ENCODE data around the gene METTL27. TPM values are rescaled to one million over a fixed set of nuclear protein-coding genes. Genes with fewer than 3 reads are reported as not detected.
"Not testable (repeated sequence)": the region's sequence is repeated elsewhere in the genome, so short reads cannot be mapped to it uniquely, and the experiment has no call there.

The METTL27 gene
- total RNA-seq, 1 donor from 2014 or later = 0.27 TPM

GRCh38 chr7:73827567-73828106 is 14.7 kb downstream of the METTL27 start:
- peak; percentile 51 for ATAC-seq
- DNase-seq = no peak
- intact Hi-C loops (cut with micrococcal nuclease) = no loop called here

- no peak for ATAC-seq
- intact Hi-C loops (cut with micrococcal nuclease) = no loop called here
- peak; percentile 20 for DNase-seq
These were observed 17.3 kb downstream of the METTL27 start for GRCh38 chr7:73824986-73825385.

GRCh38 chr7:73823873-73824592 is 18.3 kb downstream of the METTL27 start:
- no peak for ATAC-seq
- DNase-seq = peak; percentile 3
- intact Hi-C loops (cut with micrococcal nuclease) = no loop called here

GRCh38 chr7:73823257-73823656 is 19.1 kb downstream of the METTL27 start:
- DNase-seq (no peak), ATAC-seq (no peak)
- intact Hi-C loops (cut with micrococcal nuclease) = no loop called here

GRCh38 chr7:73822319-73823173 is 19.8 kb downstream of the METTL27 start:
- ATAC-seq (peak; percentile 14), DNase-seq (no peak)
- intact Hi-C loops (cut with micrococcal nuclease) = no loop called here

GRCh38 chr7:73821597-73822285 is 20.6 kb downstream of the METTL27 start:
- intact Hi-C loops (cut with micrococcal nuclease); ATAC-seq: not testable (repeated sequence)
- DNase-seq = peak; percentile 10

GRCh38 chr7:73820013-73820412 is 22.3 kb downstream of the METTL27 start:
- DNase-seq (no peak), ATAC-seq (no peak)
- intact Hi-C loops (cut with micrococcal nuclease) = no loop called here

GRCh38 chr7:73817121-73817520 is 25.2 kb downstream of the METTL27 start:
- intact Hi-C loops (cut with micrococcal nuclease) = loop anchor here (10.0 kb wide), 1 partner anchor 1962 kb away; no protein-coding TSS in a partner anchor
- DNase-seq = no peak
- no peak for ATAC-seq

- ATAC-seq (no peak), DNase-seq (peak; percentile 11)
- intact Hi-C loops (cut with micrococcal nuclease) = loop anchor here (10.0 kb wide), 1 partner anchor 1961 kb away; no protein-coding TSS in a partner anchor
These were observed 26.9 kb downstream of the METTL27 start for GRCh38 chr7:73815436-73815835.

- no peak for DNase-seq
- intact Hi-C loops (cut with micrococcal nuclease) = loop anchor here (10.0 kb wide), 1 partner anchor 1958 kb away; no protein-coding TSS in a partner anchor
- ATAC-seq = no peak
These were observed 29.3 kb downstream of the METTL27 start for GRCh38 chr7:73812996-73813395.

- intact Hi-C loops (cut with micrococcal nuclease) = loop anchor here (10.0 kb wide), 1 partner anchor 1957 kb away; no protein-coding TSS in a partner anchor
- peak; percentile 84 for ATAC-seq
These were observed 30.6 kb downstream of the METTL27 start for GRCh38 chr7:73811760-73812168.

GRCh38 chr7:73810998-73811360 is 31.3 kb downstream of the METTL27 start:
- ATAC-seq (no peak), DNase-seq (peak; percentile 23)
- intact Hi-C loops (cut with micrococcal nuclease) = loop anchor here (10.0 kb wide), 1 partner anchor 1956 kb away; no protein-coding TSS in a partner anchor

More at GRCh38 chr7:73811760-73812168, 30.6 kb downstream of the METTL27 start:
- DNase-seq = peak; percentile 78

GRCh38 chr7:73809467-73809951 is 32.8 kb downstream of the METTL27 start:
- intact Hi-C loops (cut with micrococcal nuclease) = no loop called here
- ATAC-seq = no peak
- peak; percentile 20 for DNase-seq

- intact Hi-C loops (cut with micrococcal nuclease) = no loop called here
- no peak for DNase-seq
- no peak for ATAC-seq
These were observed 39.9 kb downstream of the METTL27 start for GRCh38 chr7:73802459-73802858.

- ATAC-seq = no peak
- intact Hi-C loops (cut with micrococcal nuclease) = no loop called here
These were observed 40.7 kb downstream of the METTL27 start for GRCh38 chr7:73801577-73801976.

GRCh38 chr7:73799282-73800141 is 42.8 kb downstream of the METTL27 start:
- intact Hi-C loops (cut with micrococcal nuclease) = no loop called here
- ATAC-seq (no peak), DNase-seq (no peak)

More at GRCh38 chr7:73801577-73801976, 40.7 kb downstream of the METTL27 start:
- DNase-seq = no peak

GRCh38 chr7:73797176-73797575 is 45.1 kb downstream of the METTL27 start:
- ATAC-seq; DNase-seq; intact Hi-C loops (cut with micrococcal nuclease): not testable (repeated sequence)

- intact Hi-C loops (cut with micrococcal nuclease); DNase-seq; ATAC-seq: not testable (repeated sequence)
These were observed 45.7 kb downstream of the METTL27 start for GRCh38 chr7:73796656-73797055.

Measured in left ventricle myocardium superior (tissue), 1 donor.